Endothelial cell of umbilical vein (primary cell): Measurements from ENCODE around the gene HMGXB4. TPM values are rescaled to one million over a fixed set of nuclear protein-coding genes. Genes with fewer than 3 reads are reported as not detected.

Source experiments
- BruUV-seq: library from RNA; stranded (reverse); fragments of 400-500 nt; replicated peaks from 2 replicates; lab custom pipeline; 2021; lab: Mats Ljungman, UMichigan
- CTCF ChIA-PET: fragments of 300-600, 350-600 bp; sonication (Branson Sonifier 250); formaldehyde crosslinking; loops from one replicate; lab custom pipeline; 2021; ENCODE audit warnings: antibody characterized with exemption, inconsistent platforms; lab: Charles Lee
- POLR2A ChIA-PET: fragments of 300-600, 350-600 bp; sonication (Branson Sonifier 250); formaldehyde crosslinking; loops from one replicate; lab custom pipeline; 2021; ENCODE audit warnings: antibody characterized with exemption, inconsistent platforms; lab: Charles Lee
- DNase-seq: peaks from one replicate; pipeline ENCODE4 v3.0.0-alpha.2; 2011; ENCODE audit warnings: low read depth, low spot score
- FAIRE-seq: peaks from 2 replicates; lab custom pipeline; 2011; peaks lifted over from hg19 to GRCh38; lab: Jason Lieb, UNC
- H2AFZ ChIP-seq: 2 replicates; pipeline ENCODE4 v1.6.0; 2012; ENCODE audit warnings: low read depth, low read length, control low read depth, inconsistent platforms
- H3K27ac ChIP-seq: 2 replicates; pipeline ENCODE4 v1.5.1; 2011; ENCODE audit warnings: low read depth, mild to moderate bottlenecking, control low read depth, low read length, moderate library complexity; ENCODE audit not compliant: insufficient read depth
- H3K27me3 ChIP-seq, 2 experiments: 2 replicates each; pipeline versions ENCODE4 v1.6.0 to v1.6.1; 2011; ENCODE audit warnings: low read length in 2 of 2, mixed read lengths in 1 of 2; ENCODE audit not compliant: control insufficient read depth in 2 of 2, insufficient read depth in 2 of 2
- H3K36me3 ChIP-seq, 2 experiments: 2 replicates in 1 of 2; 3 replicates in 1 of 2; pipeline ENCODE4 v1.5.1; 2011; ENCODE audit warnings: low read length in 2 of 2, mild to moderate bottlenecking in 1 of 2, moderate library complexity in 1 of 2; ENCODE audit not compliant: control insufficient read depth in 2 of 2, insufficient read depth in 2 of 2; ENCODE audit errors: extremely low read depth in 1 of 2
- H3K4me1 ChIP-seq: 3 replicates; pipeline ENCODE4 v1.5.1; 2011; ENCODE audit warnings: mild to moderate bottlenecking, low read length; ENCODE audit not compliant: control insufficient read depth, insufficient read depth; ENCODE audit errors: extremely low read depth
- H3K4me2 ChIP-seq: 2 replicates; pipeline ENCODE4 v1.6.1; 2011; ENCODE audit warnings: low read length, control low read depth, mixed read lengths; ENCODE audit not compliant: insufficient read depth
- H3K4me3 ChIP-seq, 3 experiments: fragments of 200-600 bp in 1 of 3; sonication (generic), shearing (Covaris generic) in 1 of 3; replicated peaks in 1 of 3; 2 replicates each; pipeline ENCODE4 v1.5.1; 2011 to 2016; ENCODE audit warnings: control low read depth in 3 of 3, low read length in 3 of 3, mild to moderate bottlenecking in 2 of 3, inconsistent platforms in 1 of 3, low read depth in 1 of 3, moderate library complexity in 1 of 3; ENCODE audit not compliant: insufficient read depth in 1 of 3
- H3K79me2 ChIP-seq: 2 replicates; pipeline ENCODE4 v1.6.0; 2012; ENCODE audit warnings: low read length, inconsistent platforms; ENCODE audit not compliant: control insufficient read depth, insufficient read depth
- H3K9ac ChIP-seq: replicated peaks from 2 replicates; pipeline ENCODE3; 2011; ENCODE audit warnings: low read length, control low read depth; ENCODE audit not compliant: insufficient read depth; ENCODE audit errors: extremely low read depth
- H3K9me1 ChIP-seq: replicated peaks from 3 replicates; pipeline ENCODE4 v1.6.0; 2011; ENCODE audit warnings: mild to moderate bottlenecking, low read length; ENCODE audit not compliant: control insufficient read depth, insufficient read depth; ENCODE audit errors: extremely low read depth
- H3K9me3 ChIP-seq: replicated peaks from 2 replicates; pipeline ENCODE4 v1.5.1; 2012; ENCODE audit warnings: low read length, inconsistent platforms; ENCODE audit not compliant: control insufficient read depth, insufficient read depth
- H4K20me1 ChIP-seq: replicated peaks from 2 replicates; pipeline ENCODE3; 2011; ENCODE audit warnings: mild to moderate bottlenecking, low read length; ENCODE audit not compliant: control insufficient read depth, insufficient read depth; ENCODE audit errors: extremely low read depth
- GATA2 ChIP-seq: IDR thresholded peaks from 2 replicates; pipeline ENCODE4 v1.7.0; 2011; ENCODE audit warnings: low read depth, mild to moderate bottlenecking, moderate library complexity, mixed read lengths, low read length; ENCODE audit not compliant: insufficient read length, insufficient read depth
- JUN ChIP-seq: IDR thresholded peaks from 2 replicates; pipeline ENCODE4 v1.6.1; 2011; ENCODE audit warnings: borderline replicate concordance, low read depth; ENCODE audit not compliant: insufficient read length, insufficient read depth
- MYC ChIP-seq: IDR thresholded peaks from one replicate; pipeline ENCODE4 v1.6.1; 2011; ENCODE audit warnings: mild to moderate bottlenecking, low read depth, low read length
- POLR2A ChIP-seq: IDR thresholded peaks from 2 replicates; pipeline ENCODE4 v1.6.1; 2012; ENCODE audit warnings: low read depth, mild to moderate bottlenecking, control low read depth, low read length
- POLR2AphosphoS5 ChIP-seq: IDR thresholded peaks from 2 replicates; pipeline ENCODE4 v1.6.1; 2012; ENCODE audit warnings: low read depth, mild to moderate bottlenecking, control low read depth, low read length, moderate library complexity; ENCODE audit not compliant: insufficient read depth
- dilution Hi-C: fragments of 300-500 bp; cut with MboI; formaldehyde crosslinking; loops from one replicate; pipeline ENCODE4 v1.15.0; 2019; ENCODE audit warnings: low sequenced_read_pairs; ENCODE audit not compliant: extremely low pct_ligation_motif_present
- intact Hi-C: fragments of 100-400 bp; cut with micrococcal nuclease; formaldehyde crosslinking; loops from one replicate; pipeline ENCODE4 v1.10.0; 2022
- polyA plus RNA-seq, 4 experiments: library from polyadenylated mRNA; depleted of rRNA in 3 of 4; stranded (reverse) in 3 of 4; unstranded in 1 of 4; fragments of >200 nt; gene quantifications; 2 replicates each; pipeline versions ENCODE4 v1.2.1 to v1.2.3, GENCODE V29; 2011 to 2012; ENCODE audit warnings: missing spikeins in 1 of 4
- total RNA-seq: library from RNA; stranded (reverse); gene quantifications from 2 replicates; pipeline ENCODE4 v1.2.3, GENCODE V29; 2021
- TF ChIP-seq, protein P1 (sequence below), 2 donors: IDR thresholded peaks; 1 replicate in 1 of 2; 2 replicates in 1 of 2; pipeline ENCODE4 v1.5.1; 2011; ENCODE audit warnings: low read length in 2 of 2, mild to moderate bottlenecking in 2 of 2, moderate library complexity in 2 of 2, control low read depth in 1 of 2, inconsistent platforms in 1 of 2, low read depth in 1 of 2; ENCODE audit not compliant: insufficient read depth in 1 of 2; ENCODE audit errors: extremely low read depth in 1 of 2

Gene HMGXB4
- total and polyA plus RNA-seq, 2 donors (not counting 3 experiments of a cell fraction or from before 2014, with no cell fraction given) = 12.2 to 30.5 TPM

- H3K79me2 ChIP-seq = peaks cover 32% of the 10 kb centered on the region
- POLR2A ChIA-PET = interaction anchor here (1.3 kb wide), 1 partner anchor 43 kb away, joined by 4 read pairs; the partner anchor contains the start of gene TOM1
- no peaks in the 10 kb centered on the region for H3K36me3 ChIP-seq
- CTCF ChIA-PET = interaction anchor here (1.4 kb wide), 2 partner anchors 9 to 26 kb away, joined by 4 to 9 read pairs; no protein-coding TSS in a partner anchor
- peak overlapping the region; percentile 96 for H2AFZ ChIP-seq
- peak overlapping the region; percentile 77 to 96 (median 92) for H3K4me3 ChIP-seq
- no peaks in the 10 kb centered on the region for H4K20me1 ChIP-seq
- no peak for DNase-seq
- peak overlapping the region; percentile 96 for H3K9ac ChIP-seq
- TF ChIP-seq MYC = no peak
- no peak for TF ChIP-seq JUN
- TF ChIP-seq GATA2 = no peak
- no peak for TF ChIP-seq POLR2A
- TF ChIP-seq POLR2AphosphoS5 = no peak
- TF ChIP-seq, protein P1, sequence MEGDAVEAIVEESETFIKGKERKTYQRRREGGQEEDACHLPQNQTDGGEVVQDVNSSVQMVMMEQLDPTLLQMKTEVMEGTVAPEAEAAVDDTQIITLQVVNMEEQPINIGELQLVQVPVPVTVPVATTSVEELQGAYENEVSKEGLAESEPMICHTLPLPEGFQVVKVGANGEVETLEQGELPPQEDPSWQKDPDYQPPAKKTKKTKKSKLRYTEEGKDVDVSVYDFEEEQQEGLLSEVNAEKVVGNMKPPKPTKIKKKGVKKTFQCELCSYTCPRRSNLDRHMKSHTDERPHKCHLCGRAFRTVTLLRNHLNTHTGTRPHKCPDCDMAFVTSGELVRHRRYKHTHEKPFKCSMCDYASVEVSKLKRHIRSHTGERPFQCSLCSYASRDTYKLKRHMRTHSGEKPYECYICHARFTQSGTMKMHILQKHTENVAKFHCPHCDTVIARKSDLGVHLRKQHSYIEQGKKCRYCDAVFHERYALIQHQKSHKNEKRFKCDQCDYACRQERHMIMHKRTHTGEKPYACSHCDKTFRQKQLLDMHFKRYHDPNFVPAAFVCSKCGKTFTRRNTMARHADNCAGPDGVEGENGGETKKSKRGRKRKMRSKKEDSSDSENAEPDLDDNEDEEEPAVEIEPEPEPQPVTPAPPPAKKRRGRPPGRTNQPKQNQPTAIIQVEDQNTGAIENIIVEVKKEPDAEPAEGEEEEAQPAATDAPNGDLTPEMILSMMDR (IDR thresholded peaks at IDR 0.05; ENCODE audit: extremely low read depth in 1 of 2, insufficient read depth in 1 of 2, low read depth in 1 of 2, low read length in 2 of 2) = no peak
- BruUV-seq = no TSS peak
- intact Hi-C loops (no loop called here), dilution Hi-C loops (no loop called here)
- FAIRE-seq = no peak
- H3K9me3 ChIP-seq = no peaks in the 10 kb centered on the region
- peak overlapping the region; percentile 80 for H3K27ac ChIP-seq
- peaks cover 2 to 3% of the 10 kb centered on the region in 2 experiments for H3K27me3 ChIP-seq
- H3K9me1 ChIP-seq = peaks cover 3% of the 10 kb centered on the region
- peaks cover 12% of the 10 kb centered on the region for H3K4me1 ChIP-seq
- peak overlapping the region; percentile 76 for H3K4me2 ChIP-seq
These were observed 332 bp upstream of the HMGXB4 start for GRCh38 chr22:35257002-35257320.
